HK-2 (cell line): ENCODE results near the gene PIP4K2A.
A peak's percentile ranks its signal among the peaks of the same experiment; 100 is the strongest.
"Not testable (repeated sequence)": the region's sequence is repeated elsewhere in the genome, so short reads cannot be mapped to it uniquely, and the experiment has no call there.

Experiments used
- DNase-seq: peaks from one replicate; pipeline ENCODE4 v3.0.0-alpha.2; 2018; ENCODE audit not compliant: unreplicated experiment

PIP4K2A gene

DNA sequence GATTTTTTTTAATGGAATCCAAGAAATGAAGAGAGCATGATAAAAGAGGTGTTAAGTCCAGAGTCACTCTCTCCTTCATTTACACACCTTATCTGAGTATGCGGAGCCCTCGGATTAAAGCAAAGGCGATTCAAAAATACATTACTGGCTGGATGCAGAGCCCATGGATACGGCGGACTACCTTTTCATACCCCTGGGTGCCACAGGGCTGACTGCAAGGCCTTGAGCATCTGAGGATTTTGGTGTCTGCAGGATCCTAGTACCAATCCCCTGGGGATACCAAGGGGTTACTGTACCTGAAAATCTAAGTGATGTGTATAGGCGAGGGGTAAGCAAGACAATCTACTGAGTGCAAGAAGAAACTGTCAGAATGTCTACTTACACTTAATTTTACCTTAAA is 20.5 kb downstream of the PIP4K2A start:
- DNase-seq, result no peak

DNA sequence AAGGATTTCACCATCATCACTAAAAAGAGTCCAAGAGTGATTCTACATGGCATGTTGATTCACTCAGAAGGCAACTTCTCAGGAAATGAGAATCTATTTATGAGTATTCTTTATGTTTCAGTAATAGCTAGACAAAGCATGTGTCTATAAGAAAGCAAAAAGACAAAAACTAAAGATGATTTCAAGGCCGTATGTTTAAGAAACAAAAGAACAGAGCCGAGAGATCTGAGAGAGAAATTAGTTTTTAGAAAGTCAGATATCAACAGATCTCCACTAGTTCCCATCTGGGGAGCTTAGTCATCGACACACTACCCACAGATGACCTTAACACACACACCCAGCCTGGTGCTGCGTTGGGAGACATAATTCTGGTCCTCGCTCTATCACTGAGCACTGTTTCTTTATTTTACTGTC is 21.0 kb downstream of the PIP4K2A start:
- no peak for DNase-seq

DNA sequence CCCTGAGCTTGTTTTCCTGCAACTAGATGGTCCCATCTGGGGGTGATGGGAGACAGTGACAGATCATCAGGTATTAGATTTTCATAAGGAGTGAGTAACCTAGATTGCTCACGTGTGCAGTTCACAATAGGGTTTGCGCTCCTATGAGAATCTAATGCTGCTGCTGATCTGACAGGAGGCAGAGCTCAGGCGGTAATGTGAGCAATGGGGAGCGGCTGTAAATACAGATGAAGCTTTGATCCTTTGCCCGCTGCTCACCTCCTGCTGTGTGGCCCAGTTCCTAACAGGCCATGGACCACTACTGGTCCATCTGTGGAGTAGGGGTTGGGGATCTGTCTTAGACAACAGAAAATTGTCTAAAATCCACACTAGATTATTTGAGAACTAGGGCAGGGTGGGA is 22.3 kb downstream of the PIP4K2A start:
- DNase-seq, result not testable (repeated sequence)

DNA sequence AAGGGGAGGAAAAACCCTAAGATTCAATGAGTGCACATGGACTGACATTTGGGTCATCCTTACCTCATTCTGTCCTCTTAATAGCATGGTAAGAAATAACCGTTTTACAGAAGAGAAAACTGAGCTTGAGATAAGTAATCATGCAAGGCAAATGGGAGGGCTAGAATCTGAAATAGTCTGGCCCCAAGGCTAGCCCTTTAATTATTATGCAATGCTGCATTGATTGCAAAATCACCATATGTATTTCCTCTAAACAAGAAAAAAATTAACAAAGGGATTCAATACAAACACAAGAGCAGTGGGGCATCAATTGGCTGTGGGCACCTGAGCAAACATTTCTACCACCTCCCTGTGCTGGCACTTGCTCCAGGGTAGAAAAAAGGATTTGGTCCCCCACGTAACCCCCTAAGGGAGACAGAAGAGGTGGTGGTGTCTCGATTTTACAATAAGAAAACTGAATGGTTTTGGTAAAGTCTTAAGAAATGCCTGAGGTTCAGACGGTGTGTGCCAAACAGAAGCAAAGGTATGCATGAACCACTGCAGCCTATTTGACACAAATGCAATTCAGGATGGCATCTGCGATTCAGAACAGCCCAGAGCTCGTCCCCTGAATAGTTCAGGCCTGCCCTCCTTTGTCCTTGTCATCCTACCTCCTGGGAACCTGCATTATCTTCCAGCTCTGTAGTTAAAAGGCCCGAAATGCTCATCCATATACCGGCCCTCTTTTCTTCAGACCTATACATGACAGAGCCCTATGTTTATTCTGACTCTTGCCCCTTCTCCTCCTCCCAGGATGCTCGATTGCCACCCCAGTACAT is 23.6 kb downstream of the PIP4K2A start:
- DNase-seq, result no peak

GRCh38 chr10:22690158-22690557 is 24.2 kb downstream of the PIP4K2A start:
- no peak for DNase-seq

DNA sequence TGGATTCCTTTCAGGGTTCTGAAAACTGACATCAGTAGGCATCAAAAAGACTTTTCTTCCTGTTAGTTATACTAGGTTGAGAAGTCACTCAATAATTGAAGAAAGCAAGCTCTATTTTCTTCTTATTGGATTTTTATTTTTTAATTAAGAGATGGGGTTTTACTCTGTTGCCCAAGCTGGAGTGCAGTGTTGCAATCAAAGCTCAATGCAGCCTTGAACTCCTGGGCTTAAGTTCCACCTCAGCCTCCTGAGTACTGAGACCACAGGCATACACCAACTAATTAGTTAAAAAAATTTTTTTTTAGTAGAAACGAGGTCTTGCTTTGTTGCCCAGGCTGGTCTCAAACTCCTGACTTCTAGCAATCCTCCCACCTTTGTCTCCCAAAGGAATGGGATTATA is 28.0 kb downstream of the PIP4K2A start:
- no peak for DNase-seq

DNA sequence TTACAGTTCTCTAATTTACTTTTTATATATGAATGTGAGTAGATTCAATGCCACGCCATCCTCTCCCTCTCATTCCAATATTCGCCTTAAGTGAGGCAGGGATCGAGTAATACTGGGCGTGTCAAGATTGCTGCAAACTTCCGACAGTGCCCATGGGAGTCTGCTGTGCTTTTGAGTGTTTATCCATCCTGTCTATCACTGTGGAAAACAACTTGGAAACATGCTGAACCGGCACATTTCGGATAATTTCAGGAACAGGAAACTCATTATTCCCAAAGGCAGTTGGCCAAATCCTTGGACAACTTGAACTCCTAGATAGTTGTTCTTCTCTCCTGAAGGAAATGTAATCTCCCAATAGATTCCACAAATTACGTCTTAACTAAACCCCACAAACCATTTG is 28.5 kb downstream of the PIP4K2A start:
- DNase-seq, result no peak

- no peak for DNase-seq
These were observed 29.7 kb downstream of the PIP4K2A start for GRCh38 chr10:22684699-22685098.

DNA sequence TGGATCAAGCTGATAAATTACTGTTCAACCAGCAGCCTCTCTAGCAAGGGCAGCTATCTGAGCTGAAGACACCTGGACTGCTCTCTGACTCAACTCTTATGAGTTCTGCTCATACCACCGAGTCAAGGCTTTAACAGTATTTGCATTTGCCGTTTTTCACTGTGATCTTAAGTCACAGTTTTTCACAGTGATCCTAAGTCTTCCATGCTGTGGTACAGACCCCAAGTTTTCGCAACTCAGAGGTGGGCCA is 31.3 kb downstream of the PIP4K2A start:
- DNase-seq, result no peak

DNA sequence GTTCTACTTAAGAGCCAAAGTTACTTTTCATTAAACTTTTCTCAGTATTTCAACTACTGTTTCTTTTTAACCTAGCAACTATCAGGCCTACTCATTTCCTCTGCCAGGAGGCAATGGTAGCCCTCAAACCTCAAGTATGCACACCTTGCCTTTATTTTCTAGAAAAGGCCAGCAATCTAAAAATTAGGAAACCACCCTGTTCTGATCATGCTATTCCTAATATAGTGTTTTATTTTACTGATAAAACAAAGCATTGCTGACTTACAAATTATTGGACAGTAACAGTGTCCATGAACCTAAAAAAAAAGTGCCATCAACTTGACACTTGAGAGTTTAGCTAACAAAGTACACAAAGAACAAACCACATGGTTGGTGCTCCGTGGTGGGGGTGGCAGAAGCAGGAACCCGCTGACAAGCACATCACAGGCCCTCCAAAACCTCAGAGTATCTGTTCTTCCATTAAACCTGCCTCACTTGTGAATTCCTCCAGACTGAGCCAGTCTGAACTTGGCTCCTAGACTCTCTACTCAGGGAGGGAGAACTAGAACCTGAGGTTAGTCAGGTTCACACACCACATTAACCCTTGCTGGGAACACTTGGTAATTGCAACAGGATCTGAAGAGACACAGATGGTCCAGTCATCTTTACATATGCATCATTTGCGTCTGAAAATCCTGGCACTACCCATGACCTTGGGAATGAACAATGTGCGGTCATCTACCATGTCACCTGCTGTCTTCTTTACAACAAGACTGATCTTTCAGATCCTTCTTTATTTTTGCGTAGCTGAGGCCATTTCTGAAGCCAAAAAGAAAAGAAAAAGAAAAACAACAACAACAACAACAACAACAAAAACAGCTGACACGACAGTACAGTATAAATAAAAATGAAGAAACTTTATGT is 31.9 kb downstream of the PIP4K2A start:
- DNase-seq, result peak; percentile 64

GRCh38 chr10:22681783-22682183 is 32.6 kb downstream of the PIP4K2A start:
- DNase-seq, result no peak

DNA sequence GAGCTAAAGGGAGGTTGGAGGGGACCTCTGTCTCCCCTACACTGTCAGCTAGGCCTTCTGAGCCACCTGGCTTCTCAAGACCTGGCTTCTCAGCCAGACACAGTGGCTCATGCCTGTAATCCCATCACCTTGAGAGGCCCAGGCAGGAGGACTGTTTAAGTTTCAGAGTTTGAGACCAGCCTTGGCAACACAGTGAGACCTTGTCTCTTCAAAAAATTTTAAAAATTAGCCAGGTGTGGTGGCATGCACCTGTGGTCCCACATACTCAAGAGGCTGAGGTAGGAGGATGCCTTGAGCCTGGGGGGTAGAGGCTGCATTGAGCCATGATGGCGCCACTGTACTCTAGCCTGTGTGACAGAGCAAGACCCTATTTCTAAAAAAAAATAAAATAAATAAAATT is 33.1 kb downstream of the PIP4K2A start:
- DNase-seq, result no peak

- DNase-seq, result no peak
These were observed 34.8 kb downstream of the PIP4K2A start for GRCh38 chr10:22679608-22680007.

DNA sequence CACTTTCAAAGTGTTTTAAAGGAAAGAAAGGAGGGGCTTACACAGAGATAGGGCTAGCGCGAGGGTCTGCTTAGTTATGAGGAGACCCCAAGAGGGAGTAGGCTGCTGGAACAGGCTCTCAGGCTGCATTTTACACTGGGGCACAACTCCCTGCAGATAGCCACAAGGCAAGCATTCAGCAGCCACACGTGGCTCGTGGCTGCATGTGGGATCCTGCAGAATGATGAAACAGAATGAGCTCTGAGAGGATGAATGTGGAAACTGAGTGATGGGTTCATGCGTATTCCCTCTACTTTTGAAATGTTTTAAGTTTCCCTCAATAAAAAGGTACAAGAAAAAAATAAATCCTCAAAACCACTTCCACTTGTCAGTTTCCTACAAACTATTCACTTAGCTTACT is 37.0 kb downstream of the PIP4K2A start:
- DNase-seq, result no peak

DNA sequence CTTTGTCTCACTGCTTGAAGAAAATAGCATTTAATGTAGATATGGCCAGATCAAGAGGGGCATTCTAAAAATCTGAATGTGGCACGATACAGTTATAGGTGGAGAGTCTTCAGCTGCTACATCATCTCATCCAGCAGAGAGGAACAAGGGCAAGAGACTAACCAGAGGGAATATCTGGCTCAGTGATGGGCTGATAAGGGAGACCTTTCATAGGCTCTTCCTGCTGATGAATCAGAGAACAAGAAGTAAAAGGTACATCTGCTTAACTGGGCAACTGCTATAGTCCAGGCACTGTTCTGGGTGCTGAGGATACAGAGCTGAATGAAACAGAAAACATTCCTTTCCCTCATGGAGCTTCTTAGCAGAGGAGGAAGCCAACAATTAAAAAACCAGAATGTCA is 37.9 kb downstream of the PIP4K2A start:
- DNase-seq, result no peak

DNA sequence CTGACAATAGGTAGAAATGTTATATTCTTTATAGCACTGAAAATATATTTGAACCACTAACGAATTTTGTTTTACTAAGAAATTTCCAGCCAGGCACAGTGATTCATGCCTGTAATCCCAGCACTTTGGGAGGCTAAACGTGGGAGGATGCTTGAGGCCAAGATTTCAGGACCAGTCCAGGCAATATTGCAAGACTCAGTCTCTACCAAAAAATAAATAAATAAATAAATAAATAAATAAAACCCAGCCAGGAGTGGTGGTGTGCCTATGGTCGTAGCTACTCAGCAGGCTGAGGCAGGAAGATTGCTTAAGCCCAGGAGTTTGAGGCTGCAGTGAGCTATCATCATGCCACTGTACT is 39.8 kb downstream of the PIP4K2A start:
- DNase-seq, result no peak

- DNase-seq, result no peak
These were observed 40.4 kb downstream of the PIP4K2A start for GRCh38 chr10:22673785-22674572.

DNA sequence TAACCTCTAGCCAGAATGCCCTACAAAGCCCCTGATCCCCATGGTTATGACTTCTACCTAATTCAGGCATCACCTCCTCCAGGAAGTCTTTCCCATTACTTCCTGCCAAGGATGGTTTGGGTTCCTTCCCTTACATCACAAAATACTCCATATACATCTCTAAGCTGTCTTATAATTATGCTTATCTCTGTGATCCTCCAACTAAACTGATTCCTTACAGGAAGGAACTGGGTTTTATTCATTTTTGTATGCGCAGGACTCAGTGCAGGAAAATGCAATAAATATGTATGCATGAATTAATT is 41.3 kb downstream of the PIP4K2A start:
- no peak for DNase-seq

DNA sequence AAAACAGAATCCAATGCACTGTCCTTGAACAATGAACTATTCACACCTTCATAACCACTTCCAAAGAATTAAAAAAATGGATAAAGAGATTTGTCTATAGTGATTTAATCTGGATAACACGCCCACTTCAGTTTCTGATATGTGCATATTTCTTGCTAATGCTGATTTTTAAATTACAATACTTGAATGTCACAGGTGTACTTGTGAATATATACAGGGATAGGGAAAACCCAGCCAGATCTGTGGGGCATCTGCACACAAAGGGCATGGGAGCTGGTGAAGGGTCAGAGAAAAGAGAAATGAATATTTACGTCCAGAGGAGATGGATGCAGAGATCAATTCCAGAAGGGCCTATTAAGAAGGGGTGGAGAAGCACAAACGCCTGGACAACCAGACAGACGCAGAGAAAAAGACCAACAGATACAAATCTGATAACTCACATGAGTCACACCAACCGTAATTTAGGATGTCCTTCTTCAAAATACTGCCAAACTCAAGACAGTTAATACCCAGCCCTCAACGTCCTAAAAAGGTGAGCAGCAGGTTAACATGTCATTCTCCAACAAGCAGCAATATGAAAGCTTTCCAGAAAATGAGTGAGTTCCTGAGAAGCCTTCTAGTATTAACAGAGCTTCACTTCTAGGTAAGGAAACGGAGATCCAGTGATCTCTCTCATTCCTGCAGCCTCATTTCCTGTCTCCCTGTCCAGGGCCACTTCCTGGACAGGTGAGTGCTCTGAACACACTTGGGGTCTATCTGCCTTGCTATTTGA is 41.9 kb downstream of the PIP4K2A start:
- no peak for DNase-seq

DNA sequence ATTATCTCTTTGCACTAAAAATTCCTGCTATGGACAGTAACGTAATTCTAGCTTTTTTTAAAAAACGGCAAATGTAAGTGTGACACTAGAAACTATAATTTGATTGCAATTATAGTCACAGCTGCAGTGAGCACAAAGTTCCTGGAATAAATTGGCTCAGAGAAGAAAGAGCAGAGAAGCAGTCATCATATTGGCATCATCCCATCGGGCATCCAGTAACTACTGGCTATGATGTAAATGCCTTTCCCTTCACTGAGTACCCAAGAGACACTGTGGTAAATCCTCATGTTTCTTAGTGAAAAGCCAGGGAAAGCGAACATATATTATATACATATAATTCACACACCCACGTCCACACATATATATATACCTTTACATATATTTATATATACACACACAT is 43.6 kb downstream of the PIP4K2A start:
- no peak for DNase-seq

DNA sequence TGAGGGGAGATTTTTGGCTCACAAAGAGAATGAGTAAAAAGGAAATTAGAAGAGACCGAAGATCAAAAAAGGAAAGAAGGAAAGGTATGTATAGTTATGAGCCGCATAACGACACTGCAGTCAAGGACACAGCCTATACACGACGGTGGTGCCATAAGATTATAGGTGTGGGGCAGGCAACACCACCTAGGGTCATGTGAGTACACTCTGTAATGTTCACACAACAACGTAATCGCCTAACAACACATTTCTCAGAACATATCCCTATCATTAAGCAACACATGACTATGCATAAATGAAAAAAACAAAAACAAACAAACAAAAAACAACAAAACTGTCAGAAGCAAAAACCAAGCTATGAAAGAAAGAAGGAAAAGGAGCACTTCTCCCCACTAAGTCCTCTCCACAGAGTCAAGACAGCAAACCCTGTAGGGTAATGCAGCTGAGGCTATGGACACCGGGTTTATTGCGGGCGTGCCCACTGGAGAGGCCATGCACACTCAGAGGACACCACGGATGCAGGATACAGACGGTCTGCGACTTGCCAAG is 45.1 kb downstream of the PIP4K2A start:
- no peak for DNase-seq

DNA sequence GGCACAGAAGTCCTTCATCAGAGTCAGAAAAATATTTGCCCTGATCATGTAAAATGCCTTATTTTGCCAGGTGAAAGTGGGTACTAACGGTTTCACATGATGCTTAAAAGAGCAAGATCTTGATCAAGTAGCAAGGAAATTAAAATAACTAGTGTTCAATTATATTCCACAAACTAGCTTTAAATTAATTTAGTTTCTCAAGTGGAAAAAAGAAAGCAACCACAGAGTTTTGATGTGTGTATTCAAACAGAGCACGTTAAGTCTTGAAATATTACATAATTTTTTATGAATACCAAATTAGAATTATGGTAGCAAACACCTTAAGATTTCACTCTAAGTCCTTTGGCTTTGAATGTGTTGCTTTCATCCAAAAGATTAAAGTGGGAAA is 47.3 kb downstream of the PIP4K2A start:
- DNase-seq, result no peak
